CD8-positive, alpha-beta memory T cell (primary cell): ENCODE data around the gene FAM170A. TPM values are rescaled to one million over a fixed set of nuclear protein-coding genes. Genes with fewer than 3 reads are reported as not detected.

Experiments
- CTCF ChIA-PET: fragments of 350-600 bp; sonication (Branson Sonifier 250); formaldehyde crosslinking; loops from one replicate; lab custom pipeline; 2021; ENCODE audit warnings: antibody characterized with exemption; lab: Charles Lee
- POLR2A ChIA-PET: fragments of 350-600 bp; sonication (Branson Sonifier 250); formaldehyde crosslinking; loops from one replicate; lab custom pipeline; 2021; ENCODE audit warnings: antibody characterized with exemption; lab: Charles Lee
- DNase-seq, 5 donors: peaks; one replicate each; pipeline versions ENCODE4 v3.0.0 to v3.0.0-alpha.2; 2020 to 2022; ENCODE audit warnings: mixed read lengths in 1 of 5
- H3K27ac ChIP-seq: one replicate; pipeline ENCODE4 v1.7.0; 2013; ENCODE audit warnings: low read depth, mild to moderate bottlenecking, low read length, moderate library complexity
- H3K27me3 ChIP-seq: 2 replicates; pipeline ENCODE4 v1.7.0; 2013; ENCODE audit warnings: low read length, mild to moderate bottlenecking; ENCODE audit not compliant: insufficient read depth, poor library complexity, severe bottlenecking
- H3K36me3 ChIP-seq: 2 replicates; pipeline ENCODE4 v1.7.0; 2013; ENCODE audit warnings: mild to moderate bottlenecking, low read length, moderate library complexity; ENCODE audit not compliant: insufficient read depth
- H3K4me1 ChIP-seq: 2 replicates; pipeline ENCODE4 v1.7.0; 2013; ENCODE audit warnings: mild to moderate bottlenecking, low read length, moderate library complexity; ENCODE audit not compliant: insufficient read depth
- H3K4me3 ChIP-seq: 2 replicates; pipeline ENCODE4 v1.7.0; 2013; ENCODE audit warnings: mild to moderate bottlenecking, low read length
- H3K9me3 ChIP-seq: 2 replicates; pipeline ENCODE4 v1.7.0; 2013; ENCODE audit warnings: mild to moderate bottlenecking, low read length
- H3K27ac Mint-ChIP-seq, 8 donors: one replicate each; pipeline ENCODE4 v1.8.0; 2020 to 2021; ENCODE audit warnings: mixed read lengths in 8 of 8, mild to moderate bottlenecking in 6 of 8, inconsistent platforms in 3 of 8, moderate library complexity in 3 of 8
- H3K27me3 Mint-ChIP-seq, 2 donors: one replicate each; pipeline ENCODE4 v1.8.0; 2020 to 2021; ENCODE audit warnings: mixed read lengths in 2 of 2, mild to moderate bottlenecking in 1 of 2, moderate library complexity in 1 of 2
- H3K36me3 Mint-ChIP-seq, 3 donors: one replicate each; pipeline ENCODE4 v1.8.0; 2020 to 2021; ENCODE audit warnings: mixed read lengths in 3 of 3, inconsistent platforms in 1 of 3, mild to moderate bottlenecking in 1 of 3
- H3K4me1 Mint-ChIP-seq, 3 donors: one replicate each; pipeline ENCODE4 v1.8.0; 2020 to 2021; ENCODE audit warnings: mixed read lengths in 3 of 3, inconsistent platforms in 1 of 3, mild to moderate bottlenecking in 1 of 3
- H3K4me3 Mint-ChIP-seq, 7 donors: one replicate each; pipeline ENCODE4 v1.8.0; 2020 to 2021; ENCODE audit warnings: mixed read lengths in 7 of 7, mild to moderate bottlenecking in 6 of 7, moderate library complexity in 4 of 7, inconsistent platforms in 2 of 7
- H3K9me3 Mint-ChIP-seq, 5 donors: one replicate each; pipeline ENCODE4 v1.8.0; 2020 to 2022; ENCODE audit warnings: mixed read lengths in 5 of 5, mild to moderate bottlenecking in 3 of 5, moderate library complexity in 2 of 5, inconsistent platforms in 1 of 5
- polyA plus RNA-seq: library from polyadenylated mRNA; unstranded; fragments of 300-500 nt; fragmentation: Illumina TruSeq; gene quantifications from one replicate; pipeline ENCODE4 v1.2.3, GENCODE V29; 2021
- total RNA-seq, 2 experiments: library from RNA; stranded (reverse); gene quantifications; one replicate each; pipeline ENCODE4 v1.2.3, GENCODE V29; 2021

Gene FAM170A
- total RNA-seq (not detected), polyA plus RNA-seq (not detected)

- Mint-ChIP-seq H3K4me1 (no peaks in the 10 kb centered on the region), H3K4me3 (no peak within 1 kb of the TSS), H3K36me3 (peaks cover 0 to 4% (median 0%) of the 10 kb centered on the region in 3 donors), H3K9me3 (peaks cover 0 to 5% (median 0%) of the 10 kb centered on the region in 5 donors), H3K27ac (no peak within 1 kb of the TSS), H3K27me3 (peaks cover 1 to 16% of the 10 kb centered on the region in 2 donors)
- H3K27me3 ChIP-seq = no peaks in the 10 kb centered on the region
- ChIA-PET POLR2A (no interaction called here), CTCF (no interaction called here)
- no peaks in the 10 kb centered on the region for H3K4me1 ChIP-seq
- no peak within 1 kb of the TSS for H3K4me3 ChIP-seq
- DNase-seq = no peak
- no peak within 1 kb of the TSS for H3K27ac ChIP-seq
- H3K9me3 ChIP-seq = no peaks in the 10 kb centered on the region
- H3K36me3 ChIP-seq = no peaks in the 10 kb centered on the region
Measured at GRCh38 chr5:119629339-119629738, at the start of gene FAM170A. Gene FAM170A (plus strand): TSS chr5:119629558. CDS start chr5:119629769, 211 bp downstream.

- Mint-ChIP-seq H3K27me3 (peaks cover 2 to 23% of the 10 kb centered on the region in 2 donors), H3K4me1 (no peaks in the 10 kb centered on the region), H3K27ac (no peak overlapping the region), H3K36me3 (no peaks in the 10 kb centered on the region), H3K4me3 (no peak overlapping the region), H3K9me3 (peaks cover 0 to 4% (median 0%) of the 10 kb centered on the region in 5 donors)
- Histone ChIP-seq H3K27me3 (no peaks in the 10 kb centered on the region), H3K4me1 (no peaks in the 10 kb centered on the region), H3K27ac (no peak overlapping the region), H3K4me3 (no peak overlapping the region), H3K36me3 (no peaks in the 10 kb centered on the region), H3K9me3 (no peaks in the 10 kb centered on the region)
- ChIA-PET CTCF (no interaction called here), POLR2A (no interaction called here)
- DNase-seq = no peak
Measured at GRCh38 chr5:119582987-119583386, 46.4 kb upstream of the FAM170A start.

- no peaks in the 10 kb centered on the region for H3K4me1 Mint-ChIP-seq
- POLR2A ChIA-PET = no interaction called here
- H3K27me3 Mint-ChIP-seq = peaks cover 2 to 26% of the 10 kb centered on the region in 2 donors
- DNase-seq = no peak
- peaks cover 0 to 4% (median 0%) of the 10 kb centered on the region in 5 donors for H3K9me3 Mint-ChIP-seq
- no peaks in the 10 kb centered on the region for H3K36me3 Mint-ChIP-seq
- H3K4me3 Mint-ChIP-seq = no peak overlapping the region
- H3K27ac Mint-ChIP-seq = no peak overlapping the region
- Histone ChIP-seq H3K4me3 (no peak overlapping the region), H3K27ac (no peak overlapping the region), H3K36me3 (no peaks in the 10 kb centered on the region), H3K9me3 (no peaks in the 10 kb centered on the region), H3K27me3 (no peaks in the 10 kb centered on the region), H3K4me1 (no peaks in the 10 kb centered on the region)
- CTCF ChIA-PET = no interaction called here
Measured at GRCh38 chr5:119583684-119584083, 45.7 kb upstream of the FAM170A start.

GRCh38 chr5:119596046-119596445 lies 33.3 kb upstream of the FAM170A start:
- H3K9me3 Mint-ChIP-seq = peaks cover 6 to 16% (median 12%) of the 10 kb centered on the region in 5 donors
- POLR2A ChIA-PET = no interaction called here
- no peak for DNase-seq
- H3K36me3 ChIP-seq = no peaks in the 10 kb centered on the region
- no peaks in the 10 kb centered on the region for H3K36me3 Mint-ChIP-seq
- no peak overlapping the region for H3K27ac Mint-ChIP-seq
- no peaks in the 10 kb centered on the region for H3K9me3 ChIP-seq
- no peaks in the 10 kb centered on the region for H3K4me1 ChIP-seq
- no peak overlapping the region for H3K27ac ChIP-seq
- H3K4me3 Mint-ChIP-seq = no peak overlapping the region
- H3K27me3 Mint-ChIP-seq = peaks cover 4 to 16% of the 10 kb centered on the region in 2 donors
- H3K27me3 ChIP-seq = no peaks in the 10 kb centered on the region
- H3K4me1 Mint-ChIP-seq = no peaks in the 10 kb centered on the region
- CTCF ChIA-PET = no interaction called here
- no peak overlapping the region for H3K4me3 ChIP-seq

GRCh38 chr5:119597728-119598298 lies 31.5 kb upstream of the FAM170A start:
- H3K4me3 Mint-ChIP-seq = no peak overlapping the region
- no peaks in the 10 kb centered on the region for H3K27me3 ChIP-seq
- no peak overlapping the region for H3K4me3 ChIP-seq
- no peaks in the 10 kb centered on the region for H3K4me1 Mint-ChIP-seq
- no peaks in the 10 kb centered on the region for H3K4me1 ChIP-seq
- no peak for DNase-seq
- H3K9me3 ChIP-seq = no peaks in the 10 kb centered on the region
- CTCF ChIA-PET = no interaction called here
- peaks cover 7 to 14% (median 10%) of the 10 kb centered on the region in 5 donors for H3K9me3 Mint-ChIP-seq
- H3K36me3 Mint-ChIP-seq = no peaks in the 10 kb centered on the region
- peaks cover 4 to 16% of the 10 kb centered on the region in 2 donors for H3K27me3 Mint-ChIP-seq
- POLR2A ChIA-PET = no interaction called here
- no peaks in the 10 kb centered on the region for H3K36me3 ChIP-seq
- no peak overlapping the region for H3K27ac Mint-ChIP-seq
- H3K27ac ChIP-seq = no peak overlapping the region

GRCh38 chr5:119613937-119614336 lies 15.4 kb upstream of the FAM170A start:
- Histone ChIP-seq H3K4me1 (no peaks in the 10 kb centered on the region), H3K36me3 (no peaks in the 10 kb centered on the region), H3K9me3 (no peaks in the 10 kb centered on the region), H3K27ac (no peak overlapping the region), H3K4me3 (no peak overlapping the region), H3K27me3 (no peaks in the 10 kb centered on the region)
- ChIA-PET CTCF (no interaction called here), POLR2A (no interaction called here)
- Mint-ChIP-seq H3K4me3 (no peak overlapping the region), H3K4me1 (no peaks in the 10 kb centered on the region), H3K9me3 (peaks cover 0 to 5% (median under 1%) of the 10 kb centered on the region in 5 donors), H3K27me3 (no peaks in the 10 kb centered on the region), H3K27ac (no peak overlapping the region), H3K36me3 (no peaks in the 10 kb centered on the region)
- no peak for DNase-seq

GRCh38 chr5:119614838-119615237 lies 14.5 kb upstream of the FAM170A start:
- H3K4me1 ChIP-seq = no peaks in the 10 kb centered on the region
- H3K4me3 ChIP-seq = no peak overlapping the region
- H3K27me3 ChIP-seq = no peaks in the 10 kb centered on the region
- H3K9me3 Mint-ChIP-seq = peaks cover 0 to 9% (median 3%) of the 10 kb centered on the region in 5 donors
- H3K27ac ChIP-seq = no peak overlapping the region
- no peak for DNase-seq
- no peak overlapping the region for H3K4me3 Mint-ChIP-seq
- H3K27ac Mint-ChIP-seq = no peak overlapping the region
- H3K27me3 Mint-ChIP-seq = no peaks in the 10 kb centered on the region
- H3K36me3 ChIP-seq = no peaks in the 10 kb centered on the region
- H3K36me3 Mint-ChIP-seq = no peaks in the 10 kb centered on the region
- CTCF ChIA-PET = no interaction called here
- POLR2A ChIA-PET = no interaction called here
- no peaks in the 10 kb centered on the region for H3K9me3 ChIP-seq
- H3K4me1 Mint-ChIP-seq = no peaks in the 10 kb centered on the region

- no peaks in the 10 kb centered on the region for H3K36me3 ChIP-seq
- H3K4me3 Mint-ChIP-seq = no peak overlapping the region
- peaks cover 1 to 14% of the 10 kb centered on the region in 2 donors for H3K27me3 Mint-ChIP-seq
- H3K27ac ChIP-seq = no peak overlapping the region
- H3K9me3 ChIP-seq = no peaks in the 10 kb centered on the region
- DNase-seq = no peak
- ChIA-PET CTCF (no interaction called here), POLR2A (no interaction called here)
- H3K27ac Mint-ChIP-seq = no peak overlapping the region
- no peaks in the 10 kb centered on the region for H3K27me3 ChIP-seq
- no peaks in the 10 kb centered on the region for H3K4me1 Mint-ChIP-seq
- H3K4me3 ChIP-seq = no peak overlapping the region
- peaks cover 0 to 10% (median 3%) of the 10 kb centered on the region in 5 donors for H3K9me3 Mint-ChIP-seq
- H3K4me1 ChIP-seq = no peaks in the 10 kb centered on the region
- peaks cover 0 to under 1% (median 0%) of the 10 kb centered on the region in 3 donors for H3K36me3 Mint-ChIP-seq
Measured at GRCh38 chr5:119626086-119626485, 3.3 kb upstream of the FAM170A start.
